Trophoblast cell (in vitro differentiated cells and primary cell): ENCODE results near the gene PNMT.

Source experiments
- DNase-seq, 2 donors: peaks; one replicate each; pipeline ENCODE4 v3.0.0-alpha.2; 2016
- H2AFZ ChIP-seq: 2 replicates; pipeline ENCODE4 v1.6.1; 2013; ENCODE audit warnings: low read length, moderate library complexity, mild to moderate bottlenecking; ENCODE audit not compliant: insufficient read depth, poor library complexity
- H2AK5ac ChIP-seq: 2 replicates; pipeline ENCODE4 v1.6.1; 2013; ENCODE audit warnings: mild to moderate bottlenecking, low read length
- H2BK120ac ChIP-seq: 2 replicates; pipeline ENCODE4 v1.6.1; 2013; ENCODE audit warnings: low read length, mild to moderate bottlenecking, moderate library complexity; ENCODE audit not compliant: insufficient read depth, poor library complexity
- H2BK12ac ChIP-seq: 2 replicates; pipeline ENCODE4 v1.6.1; 2013; ENCODE audit warnings: mild to moderate bottlenecking, low read length, moderate library complexity
- H2BK5ac ChIP-seq: 2 replicates; pipeline ENCODE4 v1.6.1; 2013; ENCODE audit warnings: low read length, low read depth, moderate library complexity, mild to moderate bottlenecking; ENCODE audit not compliant: poor library complexity
- H3K14ac ChIP-seq: 2 replicates; pipeline ENCODE4 v1.6.1; 2013; ENCODE audit warnings: mild to moderate bottlenecking, low read length
- H3K18ac ChIP-seq: 2 replicates; pipeline ENCODE4 v1.6.1; 2013; ENCODE audit warnings: mild to moderate bottlenecking, low read length
- H3K23ac ChIP-seq: 2 replicates; pipeline ENCODE4 v1.6.1; 2013; ENCODE audit warnings: low read length
- H3K27ac ChIP-seq: 2 replicates; pipeline ENCODE4 v1.5.1; 2013; ENCODE audit warnings: low read depth, mild to moderate bottlenecking, inconsistent platforms, low read length, moderate library complexity
- H3K27me3 ChIP-seq: 2 replicates; pipeline ENCODE4 v1.6.1; 2013; ENCODE audit warnings: inconsistent platforms, mild to moderate bottlenecking, low read length, moderate library complexity; ENCODE audit not compliant: insufficient read depth
- H3K36me3 ChIP-seq, 2 experiments: 1 replicate in 1 of 2; 2 replicates in 1 of 2; pipeline ENCODE4 v1.6.1; 2013; ENCODE audit warnings: low read length in 2 of 2, mild to moderate bottlenecking in 2 of 2, moderate library complexity in 1 of 2; ENCODE audit not compliant: insufficient read depth in 2 of 2, control insufficient read depth in 1 of 2
- H3K4ac ChIP-seq: 2 replicates; pipeline ENCODE4 v1.6.1; 2013; ENCODE audit warnings: low read depth, mild to moderate bottlenecking, low read length, moderate library complexity
- H3K4me1 ChIP-seq, 2 experiments: 1 replicate in 1 of 2; 2 replicates in 1 of 2; pipeline ENCODE4 v1.6.1; 2013; ENCODE audit warnings: low read length in 2 of 2, mild to moderate bottlenecking in 2 of 2, moderate library complexity in 1 of 2; ENCODE audit not compliant: insufficient read depth in 2 of 2, control insufficient read depth in 1 of 2
- H3K4me2 ChIP-seq: 2 replicates; pipeline ENCODE4 v1.6.1; 2013; ENCODE audit warnings: inconsistent platforms, mild to moderate bottlenecking, low read length, moderate library complexity
- H3K4me3 ChIP-seq: 2 replicates; pipeline ENCODE4 v1.5.1; 2013; ENCODE audit warnings: mild to moderate bottlenecking, low read depth, low read length, inconsistent platforms
- H3K79me1 ChIP-seq: one replicate; pipeline ENCODE4 v1.6.1; 2013; ENCODE audit warnings: low read length
- H3K79me2 ChIP-seq: 2 replicates; pipeline ENCODE4 v1.6.1; 2013; ENCODE audit warnings: low read length, mild to moderate bottlenecking; ENCODE audit not compliant: control insufficient read depth, insufficient read depth, poor library complexity
- H3K9ac ChIP-seq: 2 replicates; pipeline ENCODE4 v1.6.1; 2013; ENCODE audit warnings: mild to moderate bottlenecking, low read length
- H3K9me3 ChIP-seq: 2 replicates; pipeline ENCODE4 v1.6.1; 2013; ENCODE audit warnings: low read depth, mild to moderate bottlenecking, control low read depth, inconsistent platforms, low read length; ENCODE audit not compliant: insufficient read depth
- H4K12ac ChIP-seq: 2 replicates; pipeline ENCODE4 v1.6.1; 2013; ENCODE audit warnings: low read depth, mild to moderate bottlenecking, low read length, moderate library complexity
- H4K8ac ChIP-seq: 2 replicates; pipeline ENCODE4 v1.6.1; 2013; ENCODE audit warnings: low read depth, mild to moderate bottlenecking, low read length, moderate library complexity
- H4K91ac ChIP-seq: one replicate; pipeline ENCODE4 v1.6.1; 2013; ENCODE audit warnings: low read depth, mild to moderate bottlenecking, low read length, moderate library complexity
- WGBS: extraction: QIAGEN DNeasy Blood & Tissue Kit; methylation state at CpG from one replicate; pipeline ENCODE4 v1.1.7; 2013; ENCODE audit warnings: missing lambda C conversion rate; ENCODE audit not compliant: insufficient read length, insufficient coverage; ENCODE audit errors: extremely low coverage; 5-methylcytosine and 5-hydroxymethylcytosine counted together

The PNMT gene

DNA sequence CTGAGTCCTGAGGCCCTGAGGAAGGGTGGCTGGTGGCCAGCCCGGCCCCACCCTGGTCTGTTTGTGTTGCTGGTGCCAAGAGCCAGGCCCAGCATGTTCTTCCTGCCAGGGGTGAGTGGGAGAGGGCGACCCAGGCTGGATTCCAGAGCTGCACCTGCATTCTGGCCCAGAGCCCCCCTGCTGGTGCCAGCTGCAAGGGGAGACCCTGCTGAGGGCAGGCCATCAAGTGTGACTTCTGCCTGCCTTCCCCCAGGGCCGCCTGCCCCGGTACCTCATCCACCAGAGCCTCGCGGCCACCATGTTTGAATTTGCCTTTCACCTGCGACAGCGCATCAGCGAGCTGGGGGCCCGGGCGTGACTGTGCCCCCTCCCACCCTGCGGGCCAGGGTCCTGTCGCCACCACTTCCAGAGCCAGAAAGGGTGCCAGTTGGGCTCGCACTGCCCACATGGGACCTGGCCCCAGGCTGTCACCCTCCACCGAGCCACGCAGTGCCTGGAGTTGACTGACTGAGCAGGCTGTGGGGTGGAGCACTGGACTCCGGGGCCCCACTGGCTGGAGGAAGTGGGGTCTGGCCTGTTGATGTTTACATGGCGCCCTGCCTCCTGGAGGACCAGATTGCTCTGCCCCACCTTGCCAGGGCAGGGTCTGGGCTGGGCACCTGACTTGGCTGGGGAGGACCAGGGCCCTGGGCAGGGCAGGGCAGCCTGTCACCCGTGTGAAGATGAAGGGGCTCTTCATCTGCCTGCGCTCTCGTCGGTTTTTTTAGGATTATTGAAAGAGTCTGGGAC, 5.5 kb upstream of the PNMT start:
- Histone ChIP-seq H3K36me3 (peaks cover 27 to 41% of the 10 kb centered on the region in 2 experiments), H3K79me2 (no peaks in the 10 kb centered on the region), H3K27me3 (peaks cover 11% of the 10 kb centered on the region), H4K8ac (no peak overlapping the region), H3K23ac (no peak overlapping the region), H2BK12ac (no peak overlapping the region), H3K27ac (no peak overlapping the region), H3K9me3 (peaks cover 1% of the 10 kb centered on the region), H3K14ac (no peak overlapping the region), H3K9ac (no peak overlapping the region), H3K4me2 (no peak overlapping the region), H3K4ac (no peak overlapping the region), H2BK5ac (no peak overlapping the region), H2AFZ (no peak overlapping the region), H4K91ac (no peak overlapping the region), H3K4me3 (no peak overlapping the region), H3K4me1 (peaks cover 11 to 14% of the 10 kb centered on the region in 2 experiments), H3K79me1 (no peaks in the 10 kb centered on the region), H2BK120ac (no peak overlapping the region), H2AK5ac (no peak overlapping the region), H4K12ac (no peak overlapping the region), H3K18ac (no peak overlapping the region)
- WGBS, result no CpG with 5 or more reads among the region's 22 CpGs
- no peak for DNase-seq

DNA sequence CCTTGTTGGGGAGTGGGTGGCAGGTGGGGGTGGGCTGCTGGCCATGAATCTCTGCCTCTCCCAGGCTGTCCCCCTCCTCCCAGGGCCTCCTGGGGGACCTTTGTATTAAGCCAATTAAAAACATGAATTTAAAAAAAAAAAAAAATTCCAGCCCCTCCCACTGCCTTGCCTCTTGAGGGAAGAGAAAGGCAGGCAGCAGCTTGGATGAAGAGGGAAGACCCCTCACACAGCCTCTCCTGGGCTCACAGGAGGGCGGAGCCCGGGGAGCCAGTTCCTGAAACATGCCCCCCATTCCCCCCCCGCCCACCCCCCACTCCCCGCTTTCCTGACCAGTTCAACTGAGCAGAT, 4.9 kb upstream of the PNMT start:
- Histone ChIP-seq H2AFZ (no peak overlapping the region), H4K12ac (no peak overlapping the region), H4K8ac (no peak overlapping the region), H2AK5ac (no peak overlapping the region), H3K27me3 (peaks cover 14% of the 10 kb centered on the region), H2BK12ac (no peak overlapping the region), H2BK120ac (no peak overlapping the region), H3K27ac (no peak overlapping the region), H3K4me1 (peaks cover 11 to 14% of the 10 kb centered on the region in 2 experiments), H2BK5ac (no peak overlapping the region), H4K91ac (no peak overlapping the region), H3K4me2 (no peak overlapping the region), H3K4ac (no peak overlapping the region), H3K4me3 (no peak overlapping the region), H3K36me3 (peaks cover 23 to 36% of the 10 kb centered on the region in 2 experiments), H3K14ac (no peak overlapping the region), H3K23ac (no peak overlapping the region), H3K79me1 (no peaks in the 10 kb centered on the region), H3K79me2 (no peaks in the 10 kb centered on the region), H3K18ac (no peak overlapping the region), H3K9ac (no peak overlapping the region), H3K9me3 (peaks cover 1% of the 10 kb centered on the region)
- DNase-seq, result no peak
- no CpG with 5 or more reads among the region's 4 CpGs for WGBS

DNA sequence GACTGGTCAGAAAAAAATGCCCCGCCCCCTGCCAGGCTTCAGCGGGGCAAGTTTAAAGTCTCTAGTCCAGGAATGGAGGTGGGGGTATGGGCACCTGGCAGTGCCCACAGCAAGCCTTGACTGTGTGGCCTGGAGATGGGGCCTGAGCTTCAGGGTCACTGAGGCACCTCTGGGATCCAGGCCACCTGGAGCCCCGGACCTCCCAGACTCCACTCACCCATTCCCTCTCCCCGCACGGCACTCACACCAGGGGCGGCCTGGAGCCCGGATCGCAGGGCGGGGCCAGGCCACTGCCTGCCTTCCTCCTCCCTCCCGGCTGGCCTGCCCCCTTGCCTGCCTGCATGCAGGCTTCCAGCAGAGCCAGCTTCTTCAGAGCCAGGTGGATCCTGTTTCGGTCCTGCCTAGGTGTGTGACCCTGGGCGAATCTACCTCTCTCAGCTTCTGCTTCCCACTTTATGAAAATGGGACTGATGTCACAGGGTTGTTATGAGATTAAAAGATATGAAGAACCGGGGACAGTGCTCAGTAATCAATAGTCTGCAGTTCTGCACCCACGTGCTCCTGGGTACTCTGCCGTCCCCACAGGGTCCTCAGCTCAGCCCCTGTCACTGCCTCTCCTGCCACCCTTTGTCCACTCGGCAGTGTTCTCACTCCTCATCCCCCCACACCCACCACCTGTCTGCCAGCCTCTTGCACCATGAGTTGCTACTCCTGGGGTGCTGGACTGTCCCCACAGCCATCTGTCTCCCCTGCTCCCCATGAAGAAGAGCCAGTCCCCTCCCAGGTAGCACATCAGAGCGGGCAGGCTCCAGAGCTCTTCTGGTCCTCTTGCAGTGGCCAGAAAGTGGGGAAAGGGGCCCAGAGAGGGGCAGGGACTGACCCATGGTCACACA, 4.3 kb upstream of the PNMT start:
- Histone ChIP-seq H3K27ac (no peak overlapping the region), H3K9me3 (peaks cover 1% of the 10 kb centered on the region), H2AK5ac (no peak overlapping the region), H4K91ac (no peak overlapping the region), H4K8ac (no peak overlapping the region), H3K18ac (no peak overlapping the region), H2BK5ac (no peak overlapping the region), H3K23ac (no peak overlapping the region), H2AFZ (no peak overlapping the region), H3K4me3 (no peak overlapping the region), H3K14ac (no peak overlapping the region), H3K4me2 (peak overlapping the region; percentile 58), H2BK12ac (no peak overlapping the region), H2BK120ac (no peak overlapping the region), H3K79me1 (no peaks in the 10 kb centered on the region), H3K4ac (no peak overlapping the region), H3K9ac (peak overlapping the region; percentile 5), H3K36me3 (peaks cover 23 to 31% of the 10 kb centered on the region in 2 experiments), H3K79me2 (no peaks in the 10 kb centered on the region), H3K27me3 (peaks cover 17% of the 10 kb centered on the region), H3K4me1 (peaks cover 11 to 14% of the 10 kb centered on the region in 2 experiments), H4K12ac (no peak overlapping the region)
- DNase-seq, result peak; percentile 83 to 84
- no CpG with 5 or more reads among the region's 17 CpGs for WGBS

DNA sequence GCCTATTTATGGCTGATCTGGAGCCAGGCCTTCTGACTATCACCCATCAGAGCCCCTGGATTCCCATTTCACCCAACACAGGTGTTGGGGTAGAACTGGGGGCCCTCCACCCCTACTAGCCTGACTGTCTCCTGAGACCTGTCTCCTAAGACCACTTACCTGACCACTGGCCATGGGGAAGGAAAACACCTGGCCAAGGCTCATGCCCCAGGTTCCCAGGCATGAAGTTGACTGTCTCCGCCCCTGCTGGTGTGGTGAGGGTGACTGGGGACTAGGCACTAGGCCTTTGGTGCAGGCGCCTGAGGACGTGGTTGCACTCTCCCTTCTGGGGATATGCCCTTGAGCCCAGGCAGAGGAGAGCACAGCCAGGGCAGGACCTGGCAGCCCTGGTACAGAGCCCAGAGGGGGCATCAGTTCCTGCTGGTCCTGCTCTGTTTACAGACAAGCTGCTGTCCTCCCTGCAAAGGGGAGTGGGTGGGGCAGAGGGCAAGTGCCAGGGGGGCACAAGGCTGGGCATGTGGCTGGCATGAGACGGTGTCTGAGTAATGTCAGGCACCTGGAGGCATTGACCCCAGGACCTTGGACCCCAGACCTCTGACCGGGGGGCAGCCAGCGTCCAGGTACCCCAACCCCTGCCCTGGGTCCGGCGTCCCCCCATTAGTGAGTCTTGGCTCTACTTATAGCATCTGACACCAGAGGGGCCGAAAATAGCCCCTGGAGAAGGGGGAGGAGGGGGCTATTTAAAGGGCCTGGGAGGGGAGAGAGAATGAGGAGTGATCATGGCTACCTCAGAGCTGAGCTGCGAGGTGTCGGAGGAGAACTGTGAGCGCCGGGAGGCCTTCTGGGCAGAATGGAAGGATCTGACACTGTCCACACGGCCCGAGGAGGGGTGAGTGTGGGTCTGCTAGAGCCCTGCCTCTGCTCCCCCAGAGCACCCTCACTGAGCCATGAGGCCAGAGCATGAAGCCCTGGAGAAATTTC, 3.4 kb upstream of the PNMT start, which contains the start of gene TCAP:
Gene TCAP (plus strand): TSS at position 769 of the 981 bp plus-strand sequence. CDS start 11 bp downstream, at position 780.
- peaks cover 1% of the 10 kb centered on the region for H3K9me3 ChIP-seq
- H2AK5ac ChIP-seq, result no peak within 1 kb of the TSS
- peaks cover 23 to 25% of the 10 kb centered on the region in 2 experiments for H3K36me3 ChIP-seq
- H3K79me1 ChIP-seq, result no peaks in the 10 kb centered on the region
- no peak within 1 kb of the TSS for H2BK12ac ChIP-seq
- H3K4me1 ChIP-seq, result peaks cover 11 to 14% of the 10 kb centered on the region in 2 experiments
- H4K8ac ChIP-seq, result no peak within 1 kb of the TSS
- H3K14ac ChIP-seq, result no peak within 1 kb of the TSS
- H3K27ac ChIP-seq, result no peak within 1 kb of the TSS
- no peak within 1 kb of the TSS for H3K23ac ChIP-seq
- H3K27me3 ChIP-seq, result peaks cover 21% of the 10 kb centered on the region
- H3K4me2 ChIP-seq, result no peak within 1 kb of the TSS
- peak in 1 of 2 donors; percentile 29 for DNase-seq
- H3K9ac ChIP-seq, result peak within 1 kb of the TSS; percentile 5
- no peaks in the 10 kb centered on the region for H3K79me2 ChIP-seq
- H2BK5ac ChIP-seq, result no peak within 1 kb of the TSS
- no peak within 1 kb of the TSS for H3K4ac ChIP-seq
- no peak within 1 kb of the TSS for H2BK120ac ChIP-seq
- WGBS, result no CpG with 5 or more reads among the region's 15 CpGs
- no peak within 1 kb of the TSS for H4K91ac ChIP-seq
- H3K18ac ChIP-seq, result no peak within 1 kb of the TSS
- no peak within 1 kb of the TSS for H4K12ac ChIP-seq
- H3K4me3 ChIP-seq, result no peak within 1 kb of the TSS
- no peak within 1 kb of the TSS for H2AFZ ChIP-seq
